NOMO-1 treated with DMSO at 0.1 percent for 48 hours (cell line): ENCODE measurements around the gene RABGAP1L.
"Not testable (repeated sequence)": the region's sequence is repeated elsewhere in the genome, so short reads cannot be mapped to it uniquely, and the experiment has no call there.

Experiments used
- DNase-seq: peaks from one replicate; lab custom pipeline; 2025; ENCODE audit not compliant: unreplicated experiment; lab: John Stamatoyannopoulos, UW

Gene RABGAP1L

DNA sequence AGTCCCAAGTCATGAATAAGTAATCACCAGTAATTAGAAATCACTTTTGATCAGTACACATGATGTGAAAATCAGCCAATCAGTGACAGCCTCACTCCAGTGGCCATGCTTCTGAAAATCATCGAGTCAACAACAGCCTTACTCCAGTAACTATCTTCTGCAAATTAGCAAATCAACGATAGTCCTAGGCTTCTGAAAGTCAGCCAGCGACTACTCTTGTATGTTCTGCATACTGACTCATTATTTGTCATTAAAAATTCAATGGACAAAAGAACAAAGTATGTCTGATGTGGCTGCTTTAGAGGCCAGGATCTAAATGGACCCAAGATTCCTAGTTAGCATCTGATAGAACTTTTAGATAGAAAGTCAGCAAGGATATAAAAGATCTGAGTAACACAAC is 391.0 kb downstream of the RABGAP1L start:
- DNase-seq: no peak

- no peak for DNase-seq
Observed at GRCh38 chr1:174556392-174556791, 397.1 kb downstream of the RABGAP1L start.

- DNase-seq: no peak
Observed at GRCh38 chr1:174568551-174568950, 409.2 kb downstream of the RABGAP1L start.

GRCh38 chr1:174569240-174569639 is 409.9 kb downstream of the RABGAP1L start:
- no peak for DNase-seq

- DNase-seq: no peak
Observed at GRCh38 chr1:174572771-174573170, 413.5 kb downstream of the RABGAP1L start.

GRCh38 chr1:174576120-174576519 is 416.8 kb downstream of the RABGAP1L start:
- DNase-seq: not testable (repeated sequence)

DNA sequence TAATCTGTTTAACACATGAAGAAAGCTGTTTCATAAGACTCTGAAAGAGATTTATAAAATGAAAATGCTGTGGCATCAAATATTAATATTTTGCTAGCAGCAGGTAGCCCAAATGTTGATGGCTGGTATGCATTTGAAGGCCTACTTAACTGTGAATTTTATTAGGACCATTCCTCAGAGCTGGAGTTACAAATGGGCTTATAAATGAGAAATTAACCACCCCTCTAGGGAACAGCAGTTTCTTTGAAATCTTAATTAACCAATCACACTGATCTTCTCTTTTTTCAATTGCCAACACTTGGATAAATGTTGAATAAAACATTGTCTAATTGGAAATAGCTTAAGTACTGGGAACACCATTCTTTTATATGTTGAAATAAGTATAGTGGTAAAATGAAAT is 418.4 kb downstream of the RABGAP1L start:
- DNase-seq: no peak

- no peak for DNase-seq
Observed at GRCh38 chr1:174580801-174581200, 421.5 kb downstream of the RABGAP1L start.

DNA sequence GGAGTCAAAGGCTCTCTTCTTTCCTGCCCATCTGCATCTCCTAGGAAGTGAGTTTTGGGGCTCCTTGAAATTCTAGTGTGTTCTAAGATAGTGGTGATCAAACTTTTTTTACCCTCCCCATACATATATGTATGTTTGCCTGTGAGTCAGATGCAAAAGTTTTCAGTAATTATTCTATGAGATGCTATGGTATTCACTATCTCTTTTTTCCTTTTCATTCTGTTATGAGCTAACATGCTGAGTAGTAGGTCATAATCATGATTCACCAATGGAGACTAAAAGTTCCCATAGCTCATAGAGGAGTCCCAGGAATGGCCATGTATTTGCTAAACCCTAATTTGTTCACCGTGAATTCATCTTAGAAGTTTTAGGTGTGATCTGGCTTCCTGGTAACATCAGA is 424.0 kb downstream of the RABGAP1L start:
- DNase-seq: no peak

GRCh38 chr1:174584071-174584470 is 424.8 kb downstream of the RABGAP1L start:
- DNase-seq: no peak

DNA sequence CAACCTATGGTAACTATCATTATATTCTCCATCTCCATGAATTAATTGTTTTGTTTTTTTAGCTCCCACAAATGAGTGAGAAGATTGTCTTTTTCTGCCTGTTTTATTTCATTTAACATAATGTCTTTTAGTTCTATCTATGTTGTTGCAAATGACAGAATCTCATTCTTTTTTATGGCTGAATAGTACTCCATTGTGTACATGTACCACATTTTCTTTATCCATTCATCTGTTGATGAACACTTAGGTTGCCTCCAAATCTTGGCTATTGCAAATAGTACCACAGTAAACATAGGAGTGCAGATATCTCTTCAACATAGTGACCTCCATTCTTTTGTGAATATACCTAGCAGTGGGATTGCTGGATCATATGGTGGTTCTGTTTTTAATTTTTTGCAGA is 429.3 kb downstream of the RABGAP1L start:
- not testable (repeated sequence) for DNase-seq

- DNase-seq: no peak
Observed at GRCh38 chr1:174605198-174605597, 445.9 kb downstream of the RABGAP1L start.

DNA sequence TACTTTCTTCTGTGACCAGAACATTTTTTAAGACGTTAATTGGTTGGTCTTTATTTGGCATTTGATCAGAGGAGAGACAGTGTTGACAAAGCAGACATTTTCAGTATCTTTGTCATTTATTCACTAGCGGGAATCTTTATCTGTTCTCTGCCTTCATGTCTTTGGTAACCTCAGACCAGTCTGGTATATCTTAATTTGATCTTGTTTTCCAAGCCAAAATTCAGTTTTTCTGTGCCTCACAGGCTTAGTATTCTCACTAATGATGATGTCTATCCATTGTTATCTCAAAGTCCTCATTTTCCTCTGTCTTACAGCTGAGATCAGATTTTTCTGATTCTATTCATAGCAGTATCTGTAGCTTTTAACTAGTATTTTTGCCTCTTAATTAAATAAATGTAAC is 447.2 kb downstream of the RABGAP1L start:
- DNase-seq: no peak

GRCh38 chr1:174617905-174618304 is 458.6 kb downstream of the RABGAP1L start:
- not testable (repeated sequence) for DNase-seq

DNA sequence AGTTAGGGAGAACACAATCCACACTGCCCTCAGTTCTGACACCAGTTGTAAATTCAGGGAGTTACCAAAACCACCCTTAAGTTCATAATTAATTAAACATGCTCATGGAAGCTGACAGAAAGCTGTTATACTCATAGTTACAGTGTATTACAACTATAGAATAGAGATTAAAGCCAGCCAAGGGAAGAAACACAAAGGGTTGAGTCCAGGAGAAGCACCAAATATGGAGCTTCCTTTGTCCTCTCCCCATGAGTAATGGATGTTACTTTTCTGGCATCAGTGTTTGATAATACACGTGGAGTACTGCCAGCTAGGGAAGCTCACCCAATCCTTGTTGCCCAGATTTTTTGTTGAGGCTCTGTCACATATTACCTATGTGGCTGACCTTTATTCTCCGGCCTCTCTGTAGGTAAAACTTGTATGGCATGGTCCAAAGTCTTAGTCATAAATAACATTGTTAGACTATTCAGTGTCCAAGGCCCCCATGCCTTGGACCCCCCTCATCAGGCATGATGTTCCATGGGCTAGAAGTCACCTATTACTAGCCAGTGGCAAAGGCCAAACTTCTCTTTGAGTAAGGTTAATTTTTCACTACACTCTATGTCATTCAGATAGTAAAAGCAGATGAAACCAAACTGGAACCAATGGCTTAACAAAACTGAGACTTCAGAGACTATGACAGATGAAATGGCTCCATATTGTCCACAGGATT is 464.2 kb downstream of the RABGAP1L start:
- DNase-seq: no peak

DNA sequence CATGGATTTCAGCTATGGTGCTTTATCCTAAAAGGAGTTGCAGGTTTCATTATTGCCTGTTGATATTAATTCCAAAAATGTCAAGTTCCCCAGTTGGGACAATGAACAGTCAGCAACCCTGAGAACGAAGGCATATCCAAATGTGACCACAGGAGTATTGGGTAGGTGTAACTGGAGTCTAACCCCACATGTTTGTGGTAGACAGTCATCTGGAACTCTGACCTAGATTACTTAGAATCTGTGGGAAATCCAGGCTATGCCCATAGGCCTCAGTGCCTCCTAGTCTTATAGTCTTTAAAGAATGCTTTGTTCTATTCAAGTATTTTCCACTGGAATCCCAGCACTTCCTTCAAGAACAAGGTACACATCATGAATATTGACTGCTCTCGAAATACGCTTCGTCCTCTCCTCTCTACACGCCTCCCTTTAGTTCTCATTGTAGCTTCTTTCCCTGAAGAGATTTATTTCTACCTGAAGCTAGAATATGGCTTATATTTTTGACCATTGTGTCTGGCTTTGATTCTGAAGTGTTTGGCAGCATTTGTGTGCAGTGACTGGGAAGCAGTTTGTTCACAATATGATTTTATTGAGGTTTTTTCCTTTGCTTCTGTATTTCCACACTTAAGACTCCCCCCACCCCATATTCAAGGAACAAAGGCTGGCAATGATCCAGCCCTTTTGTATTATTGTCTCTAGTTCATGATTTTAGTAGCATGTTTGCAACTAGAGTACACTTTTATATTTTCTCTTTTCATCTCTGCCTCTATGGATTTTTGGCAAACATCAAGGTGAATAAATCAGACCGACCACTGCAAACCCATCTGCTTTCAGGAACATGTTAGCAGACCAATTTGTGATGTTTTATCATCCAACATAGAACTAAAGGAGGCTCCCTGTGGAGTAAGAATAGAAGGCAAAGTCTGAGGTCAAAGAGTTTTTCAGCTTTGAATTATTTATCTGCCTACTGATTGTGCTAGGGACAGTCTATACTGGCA is 467.0 kb downstream of the RABGAP1L start:
- DNase-seq: no peak

DNA sequence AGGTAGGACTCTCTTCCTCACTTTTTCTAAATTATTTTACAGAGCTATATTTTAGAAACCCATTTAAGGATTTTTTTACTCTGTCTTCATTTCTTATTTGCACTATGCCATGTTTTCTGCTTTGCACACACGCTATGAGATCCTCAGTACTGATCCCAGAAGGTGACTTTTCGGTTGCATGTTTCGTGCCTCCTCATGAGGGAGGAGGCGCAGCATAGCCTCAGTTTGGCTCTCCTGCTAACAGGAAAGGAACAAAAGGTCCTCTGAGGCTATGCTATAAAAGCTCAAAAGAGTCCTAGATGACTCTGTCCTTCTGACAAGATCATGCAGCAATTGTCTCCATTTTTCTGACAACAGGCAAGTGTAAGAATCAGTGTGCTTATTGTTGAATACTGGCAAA is 478.2 kb downstream of the RABGAP1L start:
- no peak for DNase-seq

DNA sequence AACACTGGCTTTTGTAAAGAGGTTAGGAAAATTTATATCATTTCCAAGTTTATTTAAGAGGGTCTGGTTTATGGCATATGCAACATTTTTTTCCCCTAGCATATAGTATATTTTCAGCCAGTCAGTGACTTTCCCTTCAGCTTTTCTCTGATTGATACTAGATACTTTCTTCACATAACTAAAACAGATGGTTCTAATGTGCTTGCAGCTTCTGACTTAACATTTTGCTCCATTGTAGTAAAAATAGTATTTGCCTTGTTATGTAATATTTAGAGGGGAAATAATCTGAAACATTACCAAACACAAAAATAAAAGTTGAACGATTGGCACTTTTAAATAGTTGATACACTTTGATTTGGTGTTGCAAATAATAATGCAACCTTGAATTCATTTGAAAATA is 480.1 kb downstream of the RABGAP1L start:
- no peak for DNase-seq

- no peak for DNase-seq
Observed at GRCh38 chr1:174640783-174641182, 481.5 kb downstream of the RABGAP1L start.

DNA sequence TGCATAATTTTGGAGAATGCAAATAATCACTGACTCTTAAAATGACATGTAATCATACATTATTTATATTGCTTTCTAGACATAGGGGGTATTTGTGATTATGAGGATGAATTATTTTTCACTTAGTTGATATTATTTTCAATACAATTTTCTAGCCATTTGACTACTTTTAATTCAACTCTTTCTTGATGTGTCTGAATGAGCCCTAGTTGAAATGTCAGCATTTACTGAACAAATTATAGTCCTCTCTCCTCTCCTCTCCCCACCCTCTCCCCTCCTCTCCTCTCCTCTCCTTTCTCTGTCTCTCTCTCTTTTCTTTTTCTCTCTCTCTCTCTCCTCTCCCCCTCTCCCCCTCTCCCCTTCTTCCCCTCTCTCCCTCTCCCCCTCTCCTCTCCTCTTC is 483.1 kb downstream of the RABGAP1L start:
- DNase-seq: no peak

DNA sequence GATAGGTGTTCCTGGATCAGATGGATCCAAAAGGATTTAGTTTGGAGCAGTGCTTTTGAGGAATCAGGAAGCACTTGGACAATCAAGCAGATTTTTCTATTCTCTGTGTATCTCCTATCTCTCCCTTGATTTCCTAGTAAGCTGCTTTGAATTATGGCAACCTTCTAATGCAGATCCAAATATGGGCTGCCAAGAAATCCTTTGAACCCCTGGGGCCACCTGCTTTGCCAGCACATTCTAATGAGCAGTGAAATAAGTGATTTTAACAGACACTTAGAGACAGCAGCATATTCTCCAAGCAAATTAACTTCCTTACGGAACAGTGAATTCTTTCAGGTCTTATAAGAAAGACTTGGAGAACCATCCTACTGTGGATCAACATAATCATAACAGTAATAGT is 483.9 kb downstream of the RABGAP1L start:
- no peak for DNase-seq

GRCh38 chr1:174649572-174649971 is 490.3 kb downstream of the RABGAP1L start:
- not testable (repeated sequence) for DNase-seq
